GM19397 (cell line): ENCODE measurements around the gene ENO4.

Experiments used
- ATAC-seq: cut with Tn5 transposase; IDR thresholded peaks from one replicate; pipeline ENCODE4 v1.9.1; 2021; ENCODE audit warnings: mild to moderate bottlenecking, moderate library complexity; ENCODE audit not compliant: unreplicated experiment

Gene ENO4

DNA sequence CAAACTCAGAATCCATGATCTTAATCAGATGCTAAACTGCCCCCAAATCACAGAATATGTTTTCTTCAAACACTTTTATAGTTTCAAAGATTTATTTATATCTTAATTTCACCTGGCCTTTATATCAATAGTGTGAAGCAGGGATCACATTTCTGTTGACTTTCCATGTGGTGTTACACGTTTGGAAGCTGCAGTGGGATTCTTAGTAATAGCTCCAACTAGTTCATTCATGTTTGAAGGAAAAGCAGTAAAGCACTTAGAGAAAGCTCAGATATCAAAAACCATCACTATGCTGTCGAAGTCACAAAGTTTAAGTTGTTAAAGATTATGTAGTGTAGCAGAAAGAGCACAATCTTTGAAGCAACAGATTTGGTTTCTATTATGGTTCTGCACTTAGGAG, 16.8 kb downstream of the ENO4 start:
- no peak for ATAC-seq

- ATAC-seq: no peak
Measured at GRCh38 chr10:116866987-116867595, 17.8 kb downstream of the ENO4 start.

DNA sequence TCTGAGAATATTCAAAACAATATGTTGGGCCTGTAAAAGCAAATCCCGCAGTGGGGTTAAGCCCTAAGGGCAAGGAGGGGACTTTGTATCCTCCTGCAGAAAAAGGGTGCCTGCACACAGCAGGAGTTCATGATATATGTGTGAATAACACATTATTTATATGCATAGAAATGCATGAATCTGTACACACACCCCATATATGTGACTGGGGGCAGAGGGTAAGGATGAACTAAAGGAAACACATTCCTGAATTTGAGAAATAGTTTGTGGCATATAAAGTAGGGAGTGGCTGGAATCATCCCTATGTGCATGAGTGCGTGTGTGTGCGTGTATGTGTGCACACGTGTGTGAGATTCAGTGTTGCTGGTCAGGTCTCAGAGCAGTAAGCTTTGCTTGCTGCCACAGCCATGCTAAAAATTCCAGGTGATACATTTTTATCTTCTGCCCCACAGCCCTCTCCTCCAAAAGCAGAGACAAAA, 18.9 kb downstream of the ENO4 start:
- no peak for ATAC-seq

GRCh38 chr10:116868722-116869121, 19.4 kb downstream of the ENO4 start:
- no peak for ATAC-seq

GRCh38 chr10:116870949-116871348, 21.6 kb downstream of the ENO4 start:
- ATAC-seq: no peak

- no peak for ATAC-seq
Measured at GRCh38 chr10:116873134-116873533, 23.8 kb downstream of the ENO4 start.

DNA sequence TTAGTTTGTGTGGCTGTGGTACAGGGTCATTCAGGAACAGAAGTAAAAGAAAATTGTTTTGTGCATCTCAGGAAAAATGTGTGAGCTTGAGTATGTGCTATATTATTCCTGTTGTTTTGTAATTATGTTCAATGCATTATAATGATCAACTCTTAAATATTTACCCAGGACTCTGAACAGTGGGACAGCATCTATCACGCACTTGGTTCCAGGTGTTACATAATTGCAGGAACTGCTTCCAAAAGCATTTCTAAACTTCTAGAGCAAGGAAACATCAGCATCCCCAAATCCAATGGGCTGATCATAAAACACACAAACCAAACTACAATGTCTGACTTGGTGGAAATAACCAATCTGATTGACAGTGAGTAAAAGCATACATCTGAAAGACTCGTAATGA, 26.6 kb downstream of the ENO4 start:
- no peak for ATAC-seq

DNA sequence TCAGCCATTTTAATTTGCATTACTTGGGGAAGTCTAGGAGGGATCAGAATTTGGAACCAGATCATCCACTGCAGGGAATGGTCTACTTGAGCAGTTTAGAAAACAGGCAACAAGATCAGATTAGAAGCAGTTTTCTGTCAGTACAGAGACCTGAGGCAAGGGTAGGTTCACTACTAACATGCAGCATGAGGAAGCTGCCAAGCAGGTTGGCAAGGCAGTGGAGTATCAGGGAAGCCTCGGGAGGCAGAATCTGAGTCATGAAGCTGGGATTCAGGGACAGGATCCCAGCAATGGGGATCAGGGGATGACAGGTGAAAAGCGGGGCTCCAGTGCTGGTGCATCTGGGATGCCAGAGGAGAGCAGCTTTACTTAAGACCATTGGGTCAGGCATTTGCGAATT, 28.1 kb downstream of the ENO4 start:
- no peak for ATAC-seq

DNA sequence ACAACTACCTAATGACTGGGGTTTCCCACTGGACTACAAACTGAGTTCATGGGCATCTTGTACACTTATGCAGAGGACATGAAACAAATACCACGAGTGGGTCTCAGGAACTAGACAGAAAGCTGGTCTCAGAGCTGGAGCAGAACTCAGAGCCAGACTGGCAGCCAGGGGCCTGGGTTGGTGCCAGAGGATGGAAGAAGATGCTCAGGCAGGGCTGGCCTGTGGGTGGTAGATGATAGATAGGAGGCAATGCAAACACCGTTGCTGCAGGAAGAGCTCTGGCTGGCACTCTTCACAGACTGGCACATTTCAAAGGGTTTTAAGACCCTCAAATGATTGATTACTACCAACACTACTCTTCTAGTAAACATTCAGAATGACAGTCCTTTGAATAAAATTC, 28.8 kb downstream of the ENO4 start:
- ATAC-seq: no peak

GRCh38 chr10:116879817-116880216, 30.5 kb downstream of the ENO4 start:
- no peak for ATAC-seq

GRCh38 chr10:116880716-116881482, 31.6 kb downstream of the ENO4 start:
- ATAC-seq: no peak

GRCh38 chr10:116882639-116883038, 33.3 kb downstream of the ENO4 start:
- ATAC-seq: no peak

- no peak for ATAC-seq
Measured at GRCh38 chr10:116886772-116887171, 37.5 kb downstream of the ENO4 start.

DNA sequence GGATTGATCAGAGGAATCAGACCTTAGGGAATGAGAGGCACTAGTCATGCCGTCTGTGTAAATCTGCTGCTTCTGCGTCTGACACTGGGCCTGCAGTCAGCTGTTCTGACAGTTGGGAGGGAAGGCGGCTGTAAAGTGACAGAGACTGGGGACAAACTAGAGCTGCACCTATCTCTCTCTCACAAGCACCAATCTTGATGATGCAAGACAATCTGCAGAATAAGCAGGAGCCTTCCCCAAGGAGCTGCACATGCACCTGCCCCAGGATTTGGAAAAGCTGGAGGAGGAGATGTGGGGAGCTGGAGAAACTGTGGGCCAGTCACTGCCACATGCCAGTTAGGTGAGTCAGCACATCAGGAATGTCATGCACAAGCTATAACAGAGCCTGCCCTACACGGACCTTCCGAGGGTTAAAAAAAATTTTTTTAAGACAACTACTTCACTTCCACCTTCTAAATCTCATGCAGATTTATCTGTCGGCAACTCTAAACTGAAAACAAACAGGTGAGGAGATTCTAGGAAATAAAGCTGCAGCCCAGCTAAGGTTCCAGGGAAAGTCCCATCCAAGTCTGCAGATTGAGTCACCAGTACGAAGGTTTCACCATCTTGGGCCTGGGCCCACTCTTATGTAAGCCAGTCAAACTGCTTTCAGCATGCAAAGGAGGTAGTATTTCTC, 39.2 kb downstream of the ENO4 start:
- ATAC-seq: no peak

GRCh38 chr10:116889066-116889465, 39.8 kb downstream of the ENO4 start:
- no peak for ATAC-seq

- no peak for ATAC-seq
Measured at GRCh38 chr10:116891208-116891607, 41.9 kb downstream of the ENO4 start.

- ATAC-seq: no peak
Measured at GRCh38 chr10:116892907-116893685, 43.8 kb downstream of the ENO4 start.

- ATAC-seq: no peak
Measured at GRCh38 chr10:116893686-116894037, 44.4 kb downstream of the ENO4 start.

DNA sequence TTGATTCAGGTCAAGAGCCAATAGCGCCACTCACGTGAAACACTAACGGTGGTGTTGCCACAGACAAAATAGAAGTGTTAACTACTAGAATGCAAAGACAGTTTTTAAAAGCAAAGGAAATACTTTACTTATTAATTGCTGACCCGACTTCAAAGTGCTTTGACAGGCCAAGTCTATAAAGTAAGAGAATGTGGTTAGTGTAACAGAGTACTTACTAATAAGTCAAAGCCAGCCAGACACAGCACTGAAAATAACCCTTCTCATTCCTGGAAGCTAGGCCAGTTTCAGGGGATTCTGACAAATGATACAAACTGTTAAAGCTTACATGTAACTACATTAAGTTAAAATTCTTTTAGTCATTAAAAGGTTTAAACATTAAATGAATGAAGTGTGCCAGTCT, 50.3 kb downstream of the ENO4 start:
- no peak for ATAC-seq

GRCh38 chr10:116905845-116906210, 56.5 kb downstream of the ENO4 start:
- no peak for ATAC-seq

DNA sequence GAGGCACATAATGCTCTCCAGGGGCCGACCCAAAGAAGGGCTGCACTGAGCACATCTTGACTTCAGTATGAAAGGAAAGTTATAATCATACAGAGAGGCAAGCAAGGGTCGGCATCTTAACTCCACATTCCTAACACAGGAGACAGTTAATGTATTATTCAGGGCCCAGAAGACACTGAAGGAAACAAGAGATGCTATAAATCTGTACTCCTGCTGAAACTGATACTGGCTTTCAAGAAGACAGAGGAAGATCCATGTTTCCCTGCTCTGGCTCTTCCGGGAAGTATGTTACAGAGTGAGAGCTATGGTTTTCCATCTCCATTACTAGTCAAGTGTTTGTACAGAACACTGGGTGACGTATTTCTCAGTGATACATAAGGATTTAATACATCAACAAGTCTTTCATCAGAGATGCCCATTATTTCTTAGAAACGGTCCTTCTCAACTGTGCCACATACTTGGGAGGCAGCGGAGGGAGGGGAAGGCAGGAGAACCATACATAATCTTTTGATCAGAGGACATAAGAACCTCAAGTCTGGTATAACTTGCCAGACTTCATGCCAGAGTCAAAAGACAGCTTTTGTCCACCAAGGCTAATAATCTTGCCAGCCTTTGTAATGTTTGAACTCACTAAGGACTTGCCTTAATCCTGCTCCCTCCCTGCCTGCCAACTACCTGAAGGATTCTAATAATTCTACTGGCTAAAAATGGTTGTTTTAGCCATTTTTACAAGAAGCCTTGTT, 58.1 kb downstream of the ENO4 start:
- no peak for ATAC-seq
